GM18505 (cell line): ENCODE measurements around the gene ITPRID1.

Experiments used
- ATAC-seq: cut with Tn5 transposase; IDR thresholded peaks from one replicate; pipeline ENCODE4 v1.9.1; 2021; ENCODE audit not compliant: unreplicated experiment
- POLR2A ChIP-seq: IDR thresholded peaks from 4 replicates; pipeline ENCODE4 v1.6.1; 2011; ENCODE audit warnings: borderline replicate concordance; ENCODE audit not compliant: insufficient read depth, insufficient read length; ENCODE audit errors: extremely low read depth

ITPRID1 gene

DNA sequence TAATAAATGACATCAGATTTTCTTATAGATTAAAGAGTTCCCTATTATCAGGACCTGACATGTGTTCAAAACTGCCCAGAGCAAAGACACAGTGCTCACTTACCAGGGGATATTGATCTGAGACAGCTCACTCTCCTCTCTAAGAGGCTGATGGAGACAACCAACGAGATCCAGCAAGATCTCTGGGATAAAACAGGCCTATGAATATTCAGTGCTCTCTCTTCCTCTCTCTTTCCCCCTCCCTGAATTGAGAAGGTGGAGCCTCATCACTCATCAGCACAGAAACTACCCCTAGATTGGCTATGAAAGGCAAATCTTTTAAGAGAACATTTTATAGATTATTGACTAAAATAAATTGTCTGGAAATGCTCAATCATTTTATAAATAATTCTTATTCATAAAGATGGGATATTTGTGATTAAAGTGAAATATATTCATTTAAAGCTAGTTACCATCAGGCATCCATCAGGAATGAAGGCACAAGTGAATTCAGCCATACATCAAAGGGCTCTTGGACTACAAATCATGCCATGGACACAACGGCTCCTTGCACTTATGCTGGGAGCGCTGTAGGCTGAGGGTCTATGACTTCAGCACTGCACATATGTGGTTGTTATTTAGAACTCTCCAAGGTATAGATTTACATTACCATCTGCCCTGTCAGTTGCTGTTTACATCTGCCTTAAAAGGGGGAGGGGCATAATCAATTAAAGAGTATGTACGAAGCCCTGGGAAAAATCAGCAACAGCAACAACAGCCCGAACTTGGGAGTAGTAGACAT, 169.7 kb downstream of the ITPRID1 start:
- TF ChIP-seq POLR2A, result no peak
- no peak for ATAC-seq

DNA sequence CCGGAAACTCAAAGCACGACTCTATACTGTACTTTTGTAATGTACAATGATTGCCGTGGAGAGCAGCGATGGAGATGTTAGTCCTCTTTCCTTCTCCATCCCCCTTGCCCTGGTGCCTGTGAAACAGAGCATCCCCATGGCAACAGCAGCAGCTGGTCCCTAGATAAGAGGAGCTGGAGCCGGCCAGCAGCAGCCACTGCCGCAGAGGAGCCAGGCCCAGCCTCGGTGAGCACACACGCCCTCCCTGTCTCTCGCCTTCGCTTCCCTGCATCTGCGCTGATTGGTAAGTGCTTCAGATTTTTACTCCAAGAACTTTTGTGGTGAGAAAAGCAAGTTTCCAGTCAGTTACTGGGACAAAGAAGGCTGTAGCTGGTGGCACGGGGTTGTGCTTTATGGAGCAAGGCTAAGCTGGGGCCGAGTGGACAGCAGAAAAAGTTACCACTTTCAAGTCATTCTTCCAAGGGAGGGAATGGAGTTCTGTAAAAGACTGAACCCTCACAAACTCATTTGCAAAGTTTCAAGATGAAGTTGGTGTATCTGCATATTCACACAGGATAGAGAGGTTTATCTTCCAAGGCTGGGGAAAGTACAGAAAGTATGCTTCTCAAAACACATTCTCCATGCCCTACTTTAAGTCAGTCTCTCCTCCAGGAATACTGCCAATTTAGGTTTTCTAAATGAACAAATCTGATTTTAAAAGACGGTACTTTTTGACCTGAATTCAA, 173.3 kb downstream of the ITPRID1 start, which contains the start of gene PPP1R17:
Gene PPP1R17 (plus strand): TSS at position 192 of the 725 bp plus-strand sequence. CDS start 5,227 bp downstream, outside the sequence.
- ATAC-seq, result no peak
- no peak for TF ChIP-seq POLR2A

DNA sequence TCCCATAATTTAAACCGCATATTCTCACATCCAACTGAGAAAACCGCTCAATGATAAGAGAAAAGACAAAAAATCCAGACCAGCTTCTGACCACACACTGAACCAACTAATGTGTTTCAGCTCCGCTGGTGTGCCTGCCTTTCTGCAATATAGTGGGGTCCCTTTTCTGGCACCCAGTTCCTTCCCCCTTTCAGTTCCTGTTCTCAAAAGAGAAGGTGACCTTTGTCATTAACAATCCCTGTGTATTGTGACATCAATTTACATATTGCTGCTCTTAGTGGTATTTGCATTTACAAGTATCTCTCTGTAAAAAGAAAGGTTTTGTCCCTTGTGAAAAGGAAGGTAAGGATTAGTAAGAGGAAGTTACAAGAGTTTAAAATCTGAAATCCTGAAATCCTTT, 174.5 kb downstream of the ITPRID1 start:
- ATAC-seq, result peak; percentile 98
- no peak for TF ChIP-seq POLR2A

DNA sequence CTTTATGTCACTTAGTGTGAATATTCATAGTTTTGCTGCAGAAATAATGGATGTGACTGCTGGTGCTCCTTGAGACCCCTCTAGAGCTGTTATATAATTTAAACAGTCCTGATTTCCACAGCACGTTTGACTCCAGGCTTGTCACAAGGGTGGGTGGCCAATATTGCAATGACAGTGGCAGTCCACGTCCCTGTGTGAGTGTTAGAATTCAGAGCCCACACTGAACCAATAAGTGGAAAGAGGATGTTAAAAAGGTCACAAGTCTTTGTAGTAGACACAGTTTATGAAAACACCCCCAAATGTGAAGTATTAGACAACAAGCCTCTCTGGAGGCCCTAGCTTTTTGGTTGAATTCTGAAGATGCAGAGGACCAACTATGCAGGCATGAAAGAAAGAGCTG, 175.1 kb downstream of the ITPRID1 start:
- peak; percentile 3 for ATAC-seq
- TF ChIP-seq POLR2A, result no peak

DNA sequence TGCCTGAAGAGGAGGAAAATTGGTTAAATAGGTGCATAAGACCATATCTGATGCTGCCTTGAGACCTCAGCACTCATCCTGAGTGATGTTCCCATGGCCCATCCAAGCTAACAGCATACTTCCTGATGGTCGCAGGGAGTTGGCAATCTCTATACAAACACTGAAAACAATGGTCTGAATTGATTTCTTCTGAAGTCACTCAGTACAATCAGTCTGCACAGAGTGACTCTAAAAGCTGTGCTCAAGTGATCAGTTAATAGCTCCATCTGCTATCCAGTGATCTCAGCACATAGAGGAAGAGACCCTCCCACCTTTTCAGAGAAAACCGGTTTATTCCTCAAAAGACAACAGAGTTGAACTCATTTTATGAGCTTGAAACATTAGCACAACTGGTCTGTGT, 177.0 kb downstream of the ITPRID1 start:
- ATAC-seq, result no peak
- TF ChIP-seq POLR2A, result no peak

DNA sequence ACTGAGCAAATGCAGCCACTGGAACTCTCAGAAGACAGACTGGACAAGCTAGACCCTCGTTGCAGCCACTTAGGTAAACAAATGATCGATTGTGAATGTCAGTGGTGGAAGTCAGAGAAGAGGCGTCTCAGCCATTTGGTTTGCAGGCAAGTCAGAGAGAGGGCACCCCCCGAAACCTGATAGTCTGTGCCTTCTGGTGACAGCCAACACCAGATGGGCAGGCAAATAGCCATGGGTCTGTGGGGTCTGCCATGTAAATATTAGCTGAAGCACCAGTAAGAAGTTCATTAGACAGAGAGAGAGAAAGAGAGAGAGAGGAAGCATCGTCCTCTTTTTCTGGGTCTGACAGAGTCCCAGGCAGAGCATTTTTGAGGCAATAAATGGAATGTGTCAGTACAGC, 178.6 kb downstream of the ITPRID1 start:
- TF ChIP-seq POLR2A, result no peak
- ATAC-seq, result no peak

DNA sequence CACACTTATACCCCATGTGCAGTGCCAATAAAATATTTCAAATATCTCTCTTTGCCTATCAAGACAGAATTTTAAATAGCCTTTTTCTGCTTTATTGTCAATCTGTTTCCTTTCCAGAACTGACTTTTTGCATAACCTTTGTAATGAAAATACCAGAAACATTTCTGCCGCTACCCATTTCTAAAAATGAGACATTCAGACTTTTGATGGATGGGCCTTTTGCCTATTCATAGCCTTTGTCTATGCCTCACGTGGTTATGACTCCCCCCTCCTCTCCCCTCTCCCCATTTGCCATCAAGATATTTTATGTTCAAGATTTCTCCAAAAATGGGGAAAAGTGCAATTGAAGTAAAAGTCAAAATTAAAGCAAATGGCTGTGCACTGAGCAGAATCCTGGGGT, 179.0 kb downstream of the ITPRID1 start:
- no peak for ATAC-seq

DNA sequence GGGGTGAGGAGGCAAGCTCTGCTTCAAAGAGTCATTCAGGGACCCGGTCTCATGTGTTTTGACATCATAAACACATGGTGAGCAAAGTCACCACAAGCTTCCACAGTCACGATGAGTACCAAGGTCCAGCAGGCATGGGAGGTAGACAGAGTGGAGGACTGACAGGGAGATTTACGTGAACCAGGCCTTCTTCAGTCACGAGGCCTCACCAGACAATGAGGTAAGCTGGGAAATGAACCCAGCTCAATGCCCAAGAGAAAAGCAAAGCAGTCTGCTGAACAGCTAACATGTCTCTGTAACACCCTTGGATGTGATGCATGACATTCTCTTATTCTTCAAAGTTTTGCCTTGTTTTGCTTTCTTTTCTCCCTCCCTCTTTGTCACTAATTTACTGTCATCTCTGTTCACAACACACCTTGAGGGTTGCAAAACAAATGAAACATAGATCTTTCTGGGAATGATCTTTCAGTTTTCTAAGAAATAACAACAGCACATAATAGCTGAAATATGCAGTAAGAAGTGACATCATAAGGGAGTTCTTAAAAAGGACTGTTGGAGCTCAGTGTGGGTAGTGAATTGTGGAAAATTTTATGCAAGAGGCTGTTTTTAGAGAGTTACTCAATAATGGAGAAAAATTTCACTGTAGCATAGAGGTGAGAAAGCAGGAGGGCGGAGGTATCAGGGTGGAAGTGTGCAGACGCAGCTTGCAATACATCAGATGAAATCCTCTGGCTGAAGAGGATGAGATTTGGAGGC, 182.1 kb downstream of the ITPRID1 start:
- ATAC-seq, result peak; percentile 50
- TF ChIP-seq POLR2A, result no peak

More for the DNA sequence above, 179.0 kb downstream of the ITPRID1 start:
- no peak for TF ChIP-seq POLR2A

DNA sequence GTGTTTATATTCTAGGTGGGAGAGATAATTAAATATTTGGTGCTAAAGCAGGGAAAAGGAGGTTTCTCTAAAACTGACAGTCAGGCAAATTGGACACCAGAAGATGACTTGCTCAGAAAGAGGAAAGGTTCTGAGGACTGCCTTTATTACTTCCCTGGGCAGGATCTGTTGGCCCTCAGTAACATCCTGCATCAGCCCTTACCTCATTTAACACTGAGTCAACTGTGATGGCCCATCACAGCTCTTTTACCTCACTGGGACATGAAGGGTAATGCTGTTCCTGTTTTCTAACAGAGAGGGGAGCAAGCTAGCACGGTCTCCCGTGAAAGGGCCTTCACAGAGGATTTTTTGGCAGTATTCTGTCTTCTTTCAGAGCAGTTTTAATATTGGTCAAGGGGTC, 185.2 kb downstream of the ITPRID1 start:
- no peak for TF ChIP-seq POLR2A
- peak; percentile 55 for ATAC-seq

DNA sequence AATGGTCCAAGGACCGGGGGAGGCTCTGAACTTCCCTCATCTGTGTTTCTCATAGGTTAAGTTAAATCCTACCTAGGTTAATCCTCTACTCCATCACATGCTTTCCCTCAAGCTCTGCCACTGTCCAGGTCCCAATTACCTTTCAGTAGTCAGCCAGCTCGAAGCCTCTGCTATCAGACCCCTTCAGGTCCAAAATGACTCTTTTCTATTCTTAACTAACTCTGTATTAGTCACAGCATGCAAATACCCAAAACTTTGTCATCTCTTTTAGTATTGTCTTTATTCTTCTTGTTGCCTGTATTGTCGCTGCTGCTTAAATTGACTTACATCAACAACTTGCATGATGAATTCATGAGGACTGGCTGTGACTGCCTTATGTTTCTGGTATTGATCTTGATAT, 188.5 kb downstream of the ITPRID1 start:
- no peak for ATAC-seq
- TF ChIP-seq POLR2A, result no peak

DNA sequence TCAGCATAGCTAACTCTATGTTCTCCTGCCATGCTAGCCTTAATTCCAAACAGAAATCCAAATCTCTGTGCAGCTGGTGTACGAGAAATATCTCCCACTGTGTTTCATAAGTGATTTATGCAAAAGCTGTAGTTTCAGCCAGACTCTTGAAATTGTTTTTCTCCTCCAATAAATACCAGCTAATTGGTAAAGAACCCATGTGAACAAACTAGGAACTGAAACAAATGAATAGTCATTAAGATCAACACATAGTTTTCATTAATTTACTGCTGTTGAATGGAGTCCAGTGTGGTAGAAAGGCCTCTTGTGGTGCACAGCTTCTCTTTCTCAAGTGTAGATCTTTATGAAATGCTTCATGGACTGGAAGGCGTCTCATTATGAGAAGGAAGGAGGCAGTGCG, 191.5 kb downstream of the ITPRID1 start:
- ATAC-seq, result peak; percentile 52
- no peak for TF ChIP-seq POLR2A

DNA sequence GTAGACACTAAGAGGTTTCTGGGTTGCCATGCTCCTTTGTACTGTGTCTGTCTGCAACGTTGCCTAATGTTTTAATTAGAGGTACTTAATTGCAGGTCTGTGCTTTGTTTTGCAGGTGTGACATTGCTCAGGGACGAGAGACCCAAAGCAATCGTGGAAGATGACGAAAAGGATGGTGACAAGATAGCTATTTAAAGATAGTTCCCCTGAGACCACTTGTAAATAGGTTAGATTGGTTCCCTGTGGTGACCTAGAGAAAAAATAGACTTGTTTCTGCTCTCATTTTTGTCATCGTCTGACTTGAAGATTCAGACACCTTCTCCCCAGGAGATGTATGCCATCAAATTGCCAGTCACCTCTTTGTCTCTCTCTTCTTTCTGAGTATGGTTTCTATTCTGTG, 193.2 kb downstream of the ITPRID1 start:
- ATAC-seq, result no peak
- TF ChIP-seq POLR2A, result no peak
